Measurements from ENCODE around the gene LMF1. TPM values are rescaled to one million over a fixed set of nuclear protein-coding genes. Genes with fewer than 3 reads are reported as not detected.

Gene LMF1
- total RNA-seq, 1 donor from 2014 or later, result 16.0 TPM

- no peak for DNase-seq (ENCODE audit: low read depth, low spot score)
- Mint-ChIP-seq H3K4me1 (peaks cover 51% of the 10 kb centered on the region), H3K36me3 (ENCODE audit: low read depth) (peaks cover 32% of the 10 kb centered on the region), H3K9me3 (peaks cover 5% of the 10 kb centered on the region), H3K27ac (ENCODE audit: unreplicated experiment) (peak overlapping the region; percentile 85), H3K27me3 (ENCODE audit: low read depth) (peaks cover 6% of the 10 kb centered on the region), H3K4me3 (peak overlapping the region; percentile 96)
- no peak for TF ChIP-seq CTCF (conservative IDR thresholded peaks at IDR 0.05)
Observed at GRCh38 chr16:968620-969019, 2.2 kb downstream of the LMF1 start.

GRCh38 chr16:967546-968295 lies 3.1 kb downstream of the LMF1 start:
- H3K27me3 Mint-ChIP-seq (ENCODE audit: low read depth), result peaks cover 6% of the 10 kb centered on the region
- H3K4me3 Mint-ChIP-seq, result peak overlapping the region; percentile 96
- peak overlapping the region; percentile 62 for H3K27ac Mint-ChIP-seq (ENCODE audit: unreplicated experiment)
- no peak for DNase-seq (ENCODE audit: low read depth, low spot score)
- peaks cover 35% of the 10 kb centered on the region for H3K36me3 Mint-ChIP-seq (ENCODE audit: low read depth)
- TF ChIP-seq CTCF (conservative IDR thresholded peaks at IDR 0.05), result no peak
- peaks cover 5% of the 10 kb centered on the region for H3K9me3 Mint-ChIP-seq
- peaks cover 46% of the 10 kb centered on the region for H3K4me1 Mint-ChIP-seq

DNA sequence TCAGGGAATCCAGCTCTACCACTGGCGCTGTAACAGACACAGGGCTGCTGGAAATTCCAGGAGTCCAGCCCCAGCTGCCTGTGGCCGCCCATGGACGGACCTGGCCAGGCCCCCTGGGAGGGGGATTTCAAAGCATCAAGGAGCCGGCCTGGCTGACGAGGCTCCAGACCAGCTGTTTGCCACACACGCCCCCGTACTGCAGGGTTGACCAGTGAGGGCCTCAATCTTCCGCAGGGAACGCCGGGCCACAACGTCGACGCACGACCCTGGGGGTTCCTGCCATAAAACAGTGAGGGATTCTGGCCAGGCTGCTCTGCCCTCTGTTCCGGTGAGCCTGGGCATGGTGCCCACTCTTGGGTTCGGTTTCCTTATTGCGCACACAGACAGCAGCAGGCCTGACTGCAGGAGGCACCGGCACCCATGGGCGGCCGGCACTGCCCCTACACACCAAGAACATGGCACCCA lies 3.7 kb downstream of the LMF1 start:
- no peak for TF ChIP-seq CTCF (conservative IDR thresholded peaks at IDR 0.05)
- H3K4me1 Mint-ChIP-seq, result peaks cover 43% of the 10 kb centered on the region
- peaks cover 35% of the 10 kb centered on the region for H3K36me3 Mint-ChIP-seq (ENCODE audit: low read depth)
- peaks cover 5% of the 10 kb centered on the region for H3K9me3 Mint-ChIP-seq
- H3K27me3 Mint-ChIP-seq (ENCODE audit: low read depth), result peaks cover 6% of the 10 kb centered on the region
- DNase-seq (ENCODE audit: low read depth, low spot score), result no peak
- H3K27ac Mint-ChIP-seq (ENCODE audit: unreplicated experiment), result no peak overlapping the region
- no peak overlapping the region for H3K4me3 Mint-ChIP-seq

GRCh38 chr16:966505-966904 lies 4.3 kb downstream of the LMF1 start:
- H3K36me3 Mint-ChIP-seq (ENCODE audit: low read depth), result peaks cover 33% of the 10 kb centered on the region
- H3K27ac Mint-ChIP-seq (ENCODE audit: unreplicated experiment), result no peak overlapping the region
- peaks cover 37% of the 10 kb centered on the region for H3K4me1 Mint-ChIP-seq

DNA sequence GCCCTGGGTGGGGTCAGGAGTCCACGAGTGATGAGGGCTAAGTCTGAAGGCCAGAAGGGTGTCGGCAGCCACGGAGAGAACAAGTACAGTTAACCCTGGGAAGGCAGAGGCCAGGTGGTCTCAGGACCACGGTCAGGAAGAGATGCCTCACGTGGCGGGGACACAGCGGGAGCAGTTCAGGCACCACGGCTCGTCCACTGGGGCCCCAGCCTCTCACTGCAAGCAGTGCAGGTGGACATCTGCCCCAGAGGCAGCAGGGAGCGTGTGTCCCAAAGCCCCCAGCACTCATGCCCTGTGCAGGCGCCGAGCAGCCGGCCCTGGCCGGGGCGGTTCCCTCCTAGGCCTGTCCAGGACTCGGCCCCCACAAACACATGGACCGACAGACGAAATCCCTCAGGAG lies 4.7 kb downstream of the LMF1 start:
- Mint-ChIP-seq H3K36me3 (ENCODE audit: low read depth) (peaks cover 33% of the 10 kb centered on the region), H3K9me3 (peaks cover 5% of the 10 kb centered on the region), H3K4me3 (peak overlapping the region; percentile 74), H3K27ac (ENCODE audit: unreplicated experiment) (no peak overlapping the region), H3K27me3 (ENCODE audit: low read depth) (peaks cover 2% of the 10 kb centered on the region), H3K4me1 (peaks cover 35% of the 10 kb centered on the region)
- TF ChIP-seq CTCF (conservative IDR thresholded peaks at IDR 0.05), result no peak
- no peak for DNase-seq (ENCODE audit: low read depth, low spot score)

More at GRCh38 chr16:966505-966904, 4.3 kb downstream of the LMF1 start:
- Mint-ChIP-seq H3K9me3 (peaks cover 5% of the 10 kb centered on the region), H3K4me3 (peak overlapping the region; percentile 19), H3K27me3 (ENCODE audit: low read depth) (peaks cover 4% of the 10 kb centered on the region)
- no peak for DNase-seq (ENCODE audit: low read depth, low spot score)
- TF ChIP-seq CTCF (conservative IDR thresholded peaks at IDR 0.05), result no peak
